Stimulated activated CD8-positive, alpha-beta memory T cell treated with anti-CD3 and anti-CD28 coated beads, Interleukin-15, amount 100 ng/mL, for 48 hours (primary cell): Measurements from ENCODE around the gene MYO1D.

Source experiments
- DNase-seq, 2 donors: peaks; one replicate each; pipeline ENCODE4 v3.0.0-alpha.2; 2020; ENCODE audit warnings: low read depth in 2 of 2

The MYO1D gene

DNA sequence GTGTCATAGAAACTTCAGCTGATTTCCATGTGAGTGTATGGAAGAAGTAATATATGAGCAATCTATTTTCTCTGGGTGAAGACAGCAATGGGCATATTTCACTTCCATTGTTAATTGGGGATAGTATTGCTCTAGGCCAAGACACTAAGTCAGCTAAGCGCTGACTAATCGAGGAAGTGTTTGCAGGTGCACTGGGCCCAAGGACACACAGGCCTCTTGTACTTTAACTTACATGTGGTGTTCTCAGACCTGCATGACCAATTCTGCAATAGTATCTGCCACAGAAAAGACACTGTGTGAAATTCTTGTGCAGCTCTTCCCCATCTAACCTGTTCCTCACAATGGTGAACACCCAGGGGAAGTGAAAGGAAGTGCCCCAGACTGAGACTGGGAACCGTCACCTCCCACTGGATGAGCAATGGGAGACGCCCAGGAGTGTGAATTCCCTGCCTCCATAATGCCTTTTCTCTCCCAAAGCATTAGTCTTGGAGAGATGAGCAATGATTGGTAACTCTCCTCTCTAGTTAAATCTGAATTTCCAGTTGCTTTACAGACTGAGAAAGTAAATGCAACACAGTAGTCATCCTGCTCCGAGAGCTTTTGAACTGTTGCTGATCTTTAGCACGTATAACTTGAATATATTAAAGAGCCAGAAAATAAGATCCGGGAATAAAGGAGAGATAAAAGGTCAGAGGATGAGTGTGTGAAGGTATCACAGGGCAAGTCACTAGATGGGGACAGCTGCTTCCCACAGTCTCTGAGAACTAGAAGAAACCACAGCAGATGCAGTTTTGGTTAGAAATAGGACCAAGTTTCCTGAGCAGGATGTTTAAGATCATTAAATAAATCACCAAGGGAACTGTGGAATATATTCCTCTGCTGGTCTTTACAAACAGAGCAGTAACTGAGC lies 307.5 kb downstream of the MYO1D start:
- no peak for DNase-seq

DNA sequence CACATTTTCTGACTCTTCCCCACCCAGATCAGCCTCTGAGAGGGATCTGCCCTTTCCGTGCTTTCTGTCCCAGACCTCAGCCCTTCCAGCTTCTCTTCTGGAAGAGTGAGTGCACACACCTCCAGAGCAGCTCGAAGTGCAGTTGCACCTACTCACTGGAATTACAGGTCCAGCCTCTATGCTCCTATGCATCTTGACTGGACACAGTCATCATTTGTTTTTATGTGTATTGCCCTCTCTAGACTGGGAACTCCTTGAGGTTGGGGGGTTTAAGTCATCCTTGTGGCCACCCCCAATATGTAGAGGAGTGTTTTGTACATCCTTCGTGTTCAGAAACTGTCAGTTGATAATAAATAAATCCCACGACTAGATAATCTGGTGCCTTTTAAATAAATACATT lies 308.2 kb downstream of the MYO1D start:
- no peak for DNase-seq

DNA sequence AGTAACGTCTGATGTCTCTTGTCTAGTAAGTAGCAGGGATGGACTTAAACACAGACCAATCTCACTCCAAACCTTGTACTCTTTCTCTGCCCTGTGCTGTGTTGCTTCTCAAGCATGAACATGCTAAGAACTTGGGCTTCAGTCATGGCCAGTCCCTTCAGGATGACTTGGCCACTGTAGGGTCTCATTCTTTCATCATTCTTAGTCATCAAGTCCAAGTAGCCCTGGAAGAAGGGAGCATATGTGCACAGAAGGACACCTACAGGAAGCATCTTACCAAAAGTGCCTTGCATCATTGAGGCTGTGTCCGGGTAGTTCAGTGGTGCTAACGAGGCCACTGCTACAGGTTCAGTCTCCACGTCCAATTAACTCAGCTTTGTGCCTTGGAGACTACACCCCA lies 309.4 kb downstream of the MYO1D start:
- no peak for DNase-seq

DNA sequence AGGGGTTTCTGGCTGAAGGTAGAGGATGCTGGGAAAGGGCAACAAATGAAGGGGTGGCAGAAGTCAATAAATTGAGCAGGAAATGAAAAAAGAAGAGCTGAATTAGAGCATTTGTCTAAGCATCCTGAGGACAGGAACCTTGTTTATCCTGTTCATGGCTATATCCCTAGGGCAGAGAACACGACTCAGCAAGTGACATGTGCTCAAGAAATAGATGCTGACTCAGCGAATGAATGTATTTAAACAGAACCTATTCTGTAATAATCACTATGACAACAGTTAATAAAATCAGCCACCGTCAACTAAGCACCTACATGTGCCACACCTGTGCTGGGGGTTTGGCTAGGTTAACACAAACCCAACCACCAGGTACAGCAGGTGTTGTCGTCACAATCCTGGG lies 309.8 kb downstream of the MYO1D start:
- DNase-seq = no peak

DNA sequence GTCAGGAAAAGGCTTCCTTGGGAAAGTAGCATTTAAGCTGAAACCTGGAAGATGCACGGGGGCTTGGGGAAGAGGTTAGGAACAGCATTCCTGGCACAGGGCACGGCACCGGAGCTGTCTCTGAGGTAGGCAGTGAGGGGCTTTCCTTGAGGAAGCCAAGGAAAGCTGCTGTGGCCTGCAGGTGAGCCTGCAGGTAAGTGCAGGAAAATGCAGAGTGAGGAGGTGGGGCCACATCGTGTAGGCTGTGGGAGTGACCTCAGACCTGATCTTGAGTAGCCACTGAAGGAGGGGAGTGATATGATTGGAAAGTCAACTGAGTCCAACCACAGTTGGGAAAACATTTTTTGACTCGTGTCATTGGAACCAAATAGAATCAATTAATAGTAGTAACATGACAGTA lies 310.6 kb downstream of the MYO1D start:
- DNase-seq = no peak

DNA sequence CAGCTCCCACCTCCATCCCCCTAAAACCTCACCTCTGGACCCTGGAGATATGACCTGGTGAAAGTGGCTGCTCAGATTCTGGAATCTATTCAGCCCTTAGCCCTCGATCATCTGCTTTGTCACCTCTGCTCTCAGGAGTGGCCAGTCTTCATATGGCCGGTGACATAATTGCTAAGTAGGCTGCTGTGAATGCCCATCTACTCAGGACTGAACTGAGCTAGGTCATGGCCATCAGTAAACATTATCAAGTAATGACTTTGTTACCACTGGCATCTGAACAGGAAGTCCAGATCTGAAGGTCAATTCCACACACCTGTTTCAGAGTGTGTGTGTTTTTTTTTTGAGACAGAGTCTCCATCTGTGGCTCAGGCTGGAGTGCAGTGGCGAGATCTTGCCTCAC lies 311.5 kb downstream of the MYO1D start:
- no peak for DNase-seq

DNA sequence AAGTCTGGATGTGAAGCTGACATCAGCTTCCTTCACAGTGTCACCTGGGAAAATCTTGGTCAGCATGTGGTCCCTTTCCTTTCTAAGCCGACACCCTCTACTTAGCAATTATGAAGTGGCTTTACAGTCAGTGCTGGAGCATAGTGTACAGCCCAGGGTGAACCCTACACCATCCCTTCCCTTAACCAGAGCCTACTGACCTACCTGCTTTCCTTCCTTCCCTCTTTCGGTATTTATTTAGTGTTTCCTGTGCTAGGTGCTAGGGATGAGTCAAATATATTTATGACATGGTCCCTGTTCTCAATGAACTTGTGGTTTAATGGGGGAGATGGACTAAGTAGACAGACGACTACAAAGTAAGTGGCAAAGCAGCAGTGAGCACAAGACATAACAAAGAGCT lies 312.6 kb downstream of the MYO1D start:
- peak in 1 of 2 donors; percentile 8 for DNase-seq

DNA sequence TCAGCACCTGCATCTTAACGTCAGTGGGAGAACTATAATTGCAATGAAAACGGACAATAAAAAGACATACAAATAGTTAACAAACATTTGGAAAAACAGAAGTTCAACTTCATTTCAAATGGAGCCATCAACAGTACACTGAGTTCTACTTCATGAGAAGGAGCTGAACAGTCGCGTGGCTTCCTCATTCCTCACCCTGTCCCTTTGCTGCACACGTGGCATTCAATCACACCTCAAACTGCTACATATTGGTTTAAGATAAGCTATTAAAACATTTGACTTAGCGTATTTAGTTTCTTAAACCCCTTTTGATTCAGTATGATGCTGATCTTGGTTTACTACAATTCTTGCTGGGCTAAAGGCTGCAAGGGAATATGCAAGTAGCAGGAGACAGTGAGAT lies 313.3 kb downstream of the MYO1D start:
- DNase-seq = no peak

DNA sequence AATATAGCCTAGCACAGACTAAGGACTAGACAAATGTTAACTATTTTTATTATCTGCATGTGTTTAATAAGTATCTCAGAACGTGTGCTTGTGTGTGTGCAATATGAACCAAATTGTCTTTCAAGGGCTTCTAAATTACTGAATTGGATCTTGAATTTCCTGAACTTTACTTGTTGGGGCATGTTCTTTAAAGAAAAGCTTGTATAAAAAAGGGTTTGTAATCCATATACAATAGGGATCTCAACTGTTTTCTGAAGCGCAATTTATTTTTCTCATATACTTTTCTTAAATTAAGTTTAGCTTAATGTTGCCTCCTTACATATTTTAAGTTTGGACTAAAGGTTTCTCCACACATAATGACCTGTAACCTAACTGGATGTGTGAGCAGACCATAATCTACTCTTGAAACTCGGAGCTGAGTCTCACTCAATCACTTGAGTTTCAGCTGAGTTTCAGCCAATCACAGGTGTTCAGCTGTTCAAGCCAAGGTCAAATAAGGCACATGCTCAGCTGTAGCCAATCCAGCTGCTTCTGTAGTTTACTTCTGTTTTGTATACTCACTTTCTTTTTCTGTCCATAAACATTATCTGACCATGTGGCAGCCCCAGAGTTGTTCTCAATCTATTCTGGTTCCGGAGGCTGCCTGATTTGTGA lies 317.8 kb downstream of the MYO1D start:
- DNase-seq = no peak

DNA sequence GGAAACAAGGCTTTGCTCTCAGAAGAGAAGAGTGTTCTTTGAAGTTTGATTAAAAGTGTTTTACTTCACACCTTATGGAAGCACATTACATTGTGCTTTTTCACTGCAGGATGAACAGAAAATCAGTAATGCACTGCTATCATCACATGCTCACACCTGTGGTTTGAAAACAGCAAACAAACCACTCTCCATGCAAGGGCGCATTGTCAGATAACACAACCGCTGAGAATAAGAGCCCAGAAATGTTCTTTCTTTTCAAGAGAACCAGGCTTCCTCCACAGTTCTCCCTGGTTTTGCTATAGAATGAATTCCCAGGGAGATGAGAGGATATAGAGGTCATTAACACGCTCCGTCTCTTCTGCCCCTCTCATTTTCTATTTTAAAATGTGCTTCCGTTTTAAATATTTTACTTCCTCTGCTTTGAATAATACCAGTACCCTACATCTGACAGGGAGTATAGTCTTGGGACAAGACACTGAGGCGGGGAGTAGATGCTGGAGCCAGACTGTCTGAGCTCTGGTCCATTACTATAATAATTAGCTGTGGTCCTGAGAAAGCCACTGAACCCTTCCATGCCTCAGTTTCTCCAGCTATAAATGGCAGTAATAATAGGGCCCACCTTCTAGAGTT lies 318.5 kb downstream of the MYO1D start:
- no peak for DNase-seq

DNA sequence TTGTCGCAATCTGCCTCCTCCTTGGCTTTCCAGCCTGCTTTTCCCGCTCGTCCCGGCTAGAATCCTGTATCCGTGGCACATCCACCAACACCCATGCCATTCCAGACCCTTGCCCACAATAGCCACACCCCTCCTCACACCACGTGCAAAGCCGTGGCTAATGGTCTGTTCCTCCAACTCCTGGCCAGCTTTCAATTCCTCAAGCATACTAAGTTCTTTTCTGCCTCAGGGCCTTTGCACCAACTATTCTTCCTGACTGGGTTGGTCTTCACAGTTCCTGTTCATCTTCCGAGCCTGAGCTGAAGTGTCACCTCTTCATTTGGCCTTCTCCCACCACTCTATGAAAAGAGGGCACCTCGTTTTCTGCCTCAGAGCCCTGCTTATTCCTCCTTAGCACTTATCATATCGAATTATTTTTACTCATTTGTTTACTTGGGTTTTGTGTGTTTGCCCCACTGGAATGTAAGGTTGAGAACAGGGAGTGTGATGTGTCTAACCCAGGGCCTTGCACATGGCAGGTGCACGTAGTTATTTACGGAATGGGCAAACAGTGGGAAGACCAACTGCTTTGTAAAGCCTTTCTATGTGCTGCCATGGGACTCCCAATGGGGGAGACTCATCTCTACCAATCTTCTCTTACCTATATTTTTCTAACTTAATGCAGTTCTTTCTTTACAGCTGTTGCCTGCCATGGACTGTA lies 321.2 kb downstream of the MYO1D start:
- DNase-seq = no peak

DNA sequence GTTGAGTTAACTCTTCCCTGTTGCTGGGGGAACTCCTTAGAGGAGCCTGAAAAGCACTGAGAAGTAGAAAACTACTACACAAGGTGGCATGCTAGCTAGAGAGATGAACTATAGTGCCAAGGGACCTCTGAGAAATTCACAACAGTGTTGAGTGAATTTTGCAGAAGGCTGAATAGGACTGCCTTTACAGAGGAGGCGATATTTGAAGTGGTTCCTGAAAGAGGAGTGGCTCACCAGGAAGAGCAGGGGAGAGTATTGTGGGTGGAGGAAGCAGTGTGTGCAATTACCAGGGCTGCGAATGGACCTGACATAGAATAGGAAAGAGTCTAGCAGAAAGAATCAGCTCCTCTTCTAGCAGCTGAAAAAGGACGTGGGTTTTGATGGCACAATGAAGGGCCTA lies 323.8 kb downstream of the MYO1D start:
- DNase-seq = no peak

DNA sequence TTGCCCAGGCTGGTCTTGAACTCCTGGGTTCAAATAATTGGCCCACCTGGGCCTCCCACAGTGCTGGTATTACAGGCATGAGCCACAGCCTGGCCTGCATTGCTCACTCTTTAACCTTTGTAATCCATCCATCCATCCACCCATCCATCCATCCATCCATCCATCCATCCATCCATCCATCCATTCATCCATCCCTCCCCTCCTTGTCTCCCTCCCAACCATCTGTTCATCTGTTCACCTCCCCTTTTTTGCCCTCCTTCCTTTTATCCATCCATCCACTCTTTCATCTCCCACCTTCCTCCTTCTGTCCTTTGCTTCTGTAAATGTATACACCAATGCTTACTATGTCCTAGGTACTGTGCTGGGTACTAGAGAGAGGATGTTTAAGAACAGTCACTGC lies 324.6 kb downstream of the MYO1D start:
- DNase-seq = no peak

DNA sequence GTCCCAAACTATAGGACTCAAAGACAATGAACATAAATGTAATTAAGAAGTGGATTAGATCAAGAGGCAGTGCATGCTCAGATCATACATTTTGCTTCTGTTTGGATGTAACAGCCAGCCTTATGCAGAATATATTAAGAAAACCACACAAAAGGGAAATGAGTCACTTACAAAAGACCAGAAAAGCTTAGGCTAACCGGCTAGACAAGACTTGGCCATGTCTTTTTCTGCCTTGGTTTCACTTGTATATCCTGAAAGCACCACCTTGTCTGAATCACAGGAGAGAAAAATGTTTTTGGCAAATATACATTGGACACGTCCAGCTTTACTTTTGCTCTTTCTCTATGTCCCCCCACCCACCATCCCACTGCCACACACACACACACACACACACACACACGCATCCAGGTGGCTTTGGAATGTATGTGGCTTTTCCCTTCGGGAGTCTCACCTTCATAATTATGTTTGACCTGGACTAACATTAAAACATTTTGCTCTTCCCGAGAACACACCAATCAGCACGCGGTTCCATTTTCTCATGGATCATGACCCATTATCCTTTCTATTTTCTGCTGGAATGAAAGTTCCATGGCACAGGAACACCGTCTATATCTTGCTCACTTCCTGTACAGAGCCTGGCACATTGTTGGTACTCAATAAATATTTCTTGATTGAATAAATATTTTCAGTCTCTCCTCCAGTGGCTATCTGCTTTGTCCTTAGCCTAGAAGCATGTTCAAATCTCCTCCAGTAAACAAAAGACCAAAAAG lies 325.6 kb downstream of the MYO1D start:
- DNase-seq = no peak

DNA sequence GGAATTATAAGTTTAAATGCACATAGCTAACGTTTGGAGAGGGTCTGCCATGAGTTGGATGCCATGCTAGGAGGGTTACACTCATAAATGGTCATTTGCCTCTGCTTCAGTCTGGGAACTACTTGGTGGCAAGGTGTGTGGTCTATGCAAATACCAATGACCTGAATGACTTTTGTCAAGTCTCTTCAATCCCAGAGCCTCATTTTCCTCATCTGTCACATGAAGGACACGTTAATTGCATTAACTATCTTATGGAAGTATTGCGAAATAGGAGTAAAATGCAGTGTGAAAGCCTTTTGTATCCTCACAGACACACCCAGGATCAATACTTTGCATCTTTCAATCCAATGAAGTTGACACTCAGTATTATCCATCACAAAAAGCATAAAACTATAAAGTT lies 327.4 kb downstream of the MYO1D start:
- no peak for DNase-seq

DNA sequence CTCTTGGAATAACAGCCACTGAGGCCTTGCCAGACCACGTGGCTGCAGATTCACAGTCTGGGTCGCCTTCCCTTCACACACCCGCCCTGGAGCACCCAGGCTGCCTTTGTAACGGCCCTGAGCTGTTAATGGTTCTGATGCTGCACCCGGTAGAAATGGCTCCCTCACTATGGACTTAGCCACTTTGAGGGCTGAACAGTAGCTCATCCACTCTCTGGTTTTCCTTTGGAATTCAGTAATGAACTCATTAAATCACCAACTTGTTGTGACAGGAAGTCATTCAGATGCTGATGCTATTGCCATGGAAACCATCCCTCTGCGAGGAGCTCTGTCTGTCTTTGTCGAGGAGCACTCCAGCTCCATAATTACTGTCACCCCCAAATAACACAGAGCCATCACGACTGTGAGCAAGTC lies 330.9 kb downstream of the MYO1D start:
- DNase-seq = no peak

DNA sequence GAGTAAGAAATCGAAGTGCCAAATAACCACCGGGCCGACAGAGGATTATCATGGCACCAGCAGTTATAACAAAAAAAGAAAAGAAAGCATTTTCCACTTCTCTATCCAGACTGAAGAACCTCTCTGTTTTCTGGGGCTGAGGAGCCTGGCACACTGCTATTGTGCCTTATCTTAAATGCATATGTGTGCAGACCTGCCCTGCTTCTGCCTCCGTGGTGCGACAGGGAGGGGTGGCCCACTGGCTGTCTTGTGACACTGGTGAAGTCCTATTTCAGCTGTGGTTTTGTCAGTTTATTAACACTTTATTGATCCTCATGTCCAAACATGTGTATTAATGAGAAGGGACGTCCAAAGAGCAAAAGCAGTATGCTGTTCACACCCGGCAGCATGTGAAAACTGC lies 334.7 kb downstream of the MYO1D start:
- no peak for DNase-seq

DNA sequence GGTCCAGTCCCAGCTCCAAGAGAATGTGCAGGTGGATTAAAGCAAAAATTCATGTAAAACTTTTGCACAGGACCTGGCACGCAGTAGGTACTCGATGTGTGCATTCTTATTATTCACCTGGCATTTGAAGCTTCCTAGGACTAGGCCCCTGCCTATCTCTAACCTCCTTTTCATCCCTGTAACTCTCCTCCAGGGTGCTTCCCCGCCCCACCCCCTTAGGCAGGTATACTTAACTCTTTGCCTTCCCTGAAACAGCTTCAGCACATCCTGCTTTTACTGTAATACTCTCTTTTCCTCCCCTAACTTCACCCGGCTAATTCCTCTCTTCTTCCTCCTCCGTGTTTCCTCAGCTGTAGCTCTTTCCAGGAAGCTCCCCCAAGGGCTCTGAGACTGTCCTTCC lies 335.3 kb downstream of the MYO1D start:
- DNase-seq = no peak

DNA sequence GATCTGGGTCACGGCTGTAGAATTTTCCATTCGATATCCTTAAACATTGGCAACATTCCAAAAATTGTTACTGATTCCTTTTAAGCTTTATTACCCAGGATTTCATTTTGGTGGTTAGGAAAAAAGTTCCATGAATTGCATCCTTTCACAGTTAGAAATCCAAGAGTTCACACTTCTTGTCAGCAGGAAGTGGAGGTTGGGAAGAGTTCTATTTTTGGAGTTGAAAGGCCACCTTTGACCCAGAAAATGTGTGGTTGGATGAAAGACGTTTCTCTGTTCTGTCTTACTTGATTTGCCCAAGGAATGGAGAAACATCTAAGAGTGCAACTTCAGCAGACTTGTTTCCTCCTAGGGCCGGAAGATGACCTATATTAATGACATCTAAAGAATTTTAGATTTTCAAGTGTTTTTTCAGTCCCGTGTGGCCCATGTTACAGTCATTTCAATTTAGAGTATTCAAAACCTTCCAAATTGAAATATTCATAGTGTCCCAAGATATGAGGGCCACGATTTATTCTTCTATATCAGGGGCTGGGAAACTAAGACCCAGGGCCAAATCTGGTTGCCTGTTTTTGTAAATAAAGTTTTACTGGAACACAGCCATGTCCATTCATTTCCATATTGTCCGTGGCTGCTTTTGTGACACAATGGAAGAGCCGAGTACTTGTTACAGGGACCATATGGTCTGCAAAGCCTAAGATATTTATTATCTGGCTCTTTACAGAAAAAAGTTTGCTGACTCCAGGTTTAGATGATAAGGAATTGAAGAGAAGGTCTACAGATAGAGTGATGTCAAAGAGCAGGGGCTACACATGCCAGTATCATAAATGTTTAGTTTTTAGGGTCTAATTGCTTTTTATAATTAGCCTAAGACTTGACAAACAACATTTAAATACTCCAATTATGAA lies 339.9 kb downstream of the MYO1D start:
- no peak for DNase-seq

DNA sequence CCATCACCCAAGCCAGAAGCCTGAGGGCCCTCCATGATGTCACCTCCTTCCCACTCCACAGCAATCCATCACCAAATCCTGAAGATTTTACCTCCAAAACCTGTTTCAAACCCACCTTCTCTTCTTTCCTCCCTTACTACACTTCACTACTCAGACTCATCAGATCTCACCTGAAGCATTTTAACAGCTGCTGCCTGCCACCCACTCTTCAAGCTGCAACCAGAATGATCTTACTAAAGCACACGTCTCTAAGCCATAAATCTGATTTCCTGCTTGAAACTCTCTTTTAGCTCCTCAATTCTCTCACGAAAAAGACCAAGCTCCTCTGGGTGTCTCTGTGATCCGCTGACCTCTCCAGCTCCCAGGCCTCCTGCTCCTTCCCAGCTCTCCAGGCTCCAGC lies 343.6 kb downstream of the MYO1D start:
- no peak for DNase-seq

DNA sequence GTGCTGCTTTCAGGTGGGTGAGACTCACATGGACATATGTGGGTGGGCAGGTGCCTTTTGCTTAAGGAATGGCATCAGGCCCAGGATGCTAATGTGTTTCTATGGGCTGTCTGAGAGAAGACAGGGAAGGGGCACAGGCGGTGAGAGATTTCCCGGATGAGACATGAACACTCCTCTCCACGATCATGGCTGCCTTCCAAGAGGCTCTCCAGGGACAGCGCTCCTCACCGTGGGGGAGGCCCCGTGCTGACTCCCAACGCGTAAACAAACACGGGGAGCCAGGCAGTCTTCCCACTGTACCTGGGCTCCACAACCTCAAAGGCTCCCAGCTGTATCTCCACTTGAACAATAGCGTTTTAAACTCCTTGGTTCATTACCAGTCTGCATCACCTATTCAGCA lies 347.3 kb downstream of the MYO1D start:
- no peak for DNase-seq
